Fibroblast of lung (primary cell): ENCODE results near the gene EEF1A2.

ENCODE experiments used
- EZH2 ChIP-seq: IDR thresholded peaks from 2 replicates; pipeline ENCODE4 v1.5.1; 2012; ENCODE audit warnings: low read length, control low read depth, mild to moderate bottlenecking; ENCODE audit errors: missing control alignments
- TF ChIP-seq, protein P1 (sequence below), 2 donors: IDR thresholded peaks in 1 of 2; conservative IDR thresholded peaks in 1 of 2; 1 replicate in 1 of 2; 2 replicates in 1 of 2; pipeline ENCODE4 v1.5.1; 2011 to 2012; ENCODE audit warnings: low read length in 2 of 2, control low read depth in 1 of 2, inconsistent platforms in 1 of 2, low read depth in 1 of 2, mild to moderate bottlenecking in 1 of 2

DNA sequence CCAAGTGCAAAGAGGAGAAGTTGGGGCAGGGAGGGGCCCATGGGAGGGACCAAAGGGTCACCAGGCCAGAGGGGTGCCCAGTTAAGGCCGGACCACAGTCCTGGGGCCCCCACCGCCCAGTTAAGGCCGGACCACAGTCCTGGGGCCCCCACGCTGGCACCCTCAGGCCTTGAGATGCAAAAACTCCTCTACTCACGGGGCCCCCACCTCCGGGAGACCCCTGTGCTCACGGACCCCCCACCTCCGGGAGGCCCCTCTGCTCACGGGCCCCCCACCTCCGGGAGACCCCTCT lies 43.4 kb downstream of the EEF1A2 start:
- TF ChIP-seq, protein P1, sequence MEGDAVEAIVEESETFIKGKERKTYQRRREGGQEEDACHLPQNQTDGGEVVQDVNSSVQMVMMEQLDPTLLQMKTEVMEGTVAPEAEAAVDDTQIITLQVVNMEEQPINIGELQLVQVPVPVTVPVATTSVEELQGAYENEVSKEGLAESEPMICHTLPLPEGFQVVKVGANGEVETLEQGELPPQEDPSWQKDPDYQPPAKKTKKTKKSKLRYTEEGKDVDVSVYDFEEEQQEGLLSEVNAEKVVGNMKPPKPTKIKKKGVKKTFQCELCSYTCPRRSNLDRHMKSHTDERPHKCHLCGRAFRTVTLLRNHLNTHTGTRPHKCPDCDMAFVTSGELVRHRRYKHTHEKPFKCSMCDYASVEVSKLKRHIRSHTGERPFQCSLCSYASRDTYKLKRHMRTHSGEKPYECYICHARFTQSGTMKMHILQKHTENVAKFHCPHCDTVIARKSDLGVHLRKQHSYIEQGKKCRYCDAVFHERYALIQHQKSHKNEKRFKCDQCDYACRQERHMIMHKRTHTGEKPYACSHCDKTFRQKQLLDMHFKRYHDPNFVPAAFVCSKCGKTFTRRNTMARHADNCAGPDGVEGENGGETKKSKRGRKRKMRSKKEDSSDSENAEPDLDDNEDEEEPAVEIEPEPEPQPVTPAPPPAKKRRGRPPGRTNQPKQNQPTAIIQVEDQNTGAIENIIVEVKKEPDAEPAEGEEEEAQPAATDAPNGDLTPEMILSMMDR (conservative IDR thresholded peaks at IDR 0.05 in 1 of 2, IDR thresholded peaks at IDR 0.05 in 1 of 2; ENCODE audit: low read depth in 1 of 2, low read length in 2 of 2): no peak
- no peak for TF ChIP-seq EZH2
